Fibroblast of lung (primary cell): ENCODE data around the gene MYO18A. TPM values are rescaled to one million over a fixed set of nuclear protein-coding genes. Genes with fewer than 3 reads are reported as not detected.

Source experiments
- DNase-seq, 2 donors: peaks; one replicate each; pipeline versions ENCODE4 v3.0.0 to v3.0.0-alpha.2; 2010; ENCODE audit warnings: low read depth in 2 of 2
- H2AFZ ChIP-seq: 2 replicates; pipeline ENCODE4 v1.5.1; 2012; ENCODE audit warnings: low read length, control low read depth, inconsistent platforms
- H3K27ac ChIP-seq: 2 replicates; pipeline ENCODE4 v1.5.1; 2011; ENCODE audit warnings: low read length, control low read depth; ENCODE audit not compliant: insufficient read depth
- H3K27me3 ChIP-seq: 2 replicates; pipeline ENCODE4 v1.5.1; 2011; ENCODE audit warnings: mild to moderate bottlenecking, low read length; ENCODE audit not compliant: control insufficient read depth, insufficient read depth
- H3K36me3 ChIP-seq: 2 replicates; pipeline ENCODE4 v1.5.1; 2011; ENCODE audit warnings: low read length; ENCODE audit not compliant: control insufficient read depth, insufficient read depth
- H3K4me1 ChIP-seq: 2 replicates; pipeline ENCODE4 v1.5.1; 2011; ENCODE audit warnings: low read length; ENCODE audit not compliant: control insufficient read depth, insufficient read depth; ENCODE audit errors: extremely low read depth
- H3K4me2 ChIP-seq: 2 replicates; pipeline ENCODE4 v1.5.1; 2011; ENCODE audit warnings: low read length, control low read depth; ENCODE audit not compliant: insufficient read depth; ENCODE audit errors: extremely low read depth
- H3K4me3 ChIP-seq, 4 experiments: fragments of 200-600 bp in 1 of 4; sonication (generic) in 1 of 4; replicated peaks in 1 of 4; 2 replicates each; pipeline ENCODE4 v1.5.1; 2011 to 2016; ENCODE audit warnings: low read length in 4 of 4, low read depth in 3 of 4, mild to moderate bottlenecking in 3 of 4, control low read depth in 2 of 4, inconsistent platforms in 1 of 4, mixed read lengths in 1 of 4; ENCODE audit not compliant: insufficient read depth in 1 of 4; ENCODE audit errors: control extremely low read depth in 1 of 4
- H3K79me2 ChIP-seq: 2 replicates; pipeline ENCODE4 v1.5.1; 2012; ENCODE audit warnings: mild to moderate bottlenecking, low read length, inconsistent platforms; ENCODE audit not compliant: control insufficient read depth, insufficient read depth
- H3K9ac ChIP-seq: 2 replicates; pipeline ENCODE4 v1.5.1; 2011; ENCODE audit warnings: mild to moderate bottlenecking, low read length, control low read depth; ENCODE audit not compliant: insufficient read depth
- H3K9me3 ChIP-seq: 2 replicates; pipeline ENCODE4 v1.5.1; 2012; ENCODE audit warnings: low read depth, low read length; ENCODE audit not compliant: control insufficient read depth, insufficient read depth
- H4K20me1 ChIP-seq: 2 replicates; pipeline ENCODE4 v1.5.1; 2011; ENCODE audit warnings: low read length; ENCODE audit not compliant: control insufficient read depth, insufficient read depth; ENCODE audit errors: extremely low read depth
- CTCF ChIP-seq, 2 donors: IDR thresholded peaks in 1 of 2; conservative IDR thresholded peaks in 1 of 2; 1 replicate in 1 of 2; 2 replicates in 1 of 2; pipeline ENCODE4 v1.5.1; 2011 to 2012; ENCODE audit warnings: low read length in 2 of 2, control low read depth in 1 of 2, inconsistent platforms in 1 of 2, low read depth in 1 of 2, mild to moderate bottlenecking in 1 of 2
- EZH2 ChIP-seq: IDR thresholded peaks from 2 replicates; pipeline ENCODE4 v1.5.1; 2012; ENCODE audit warnings: low read length, control low read depth, mild to moderate bottlenecking; ENCODE audit errors: missing control alignments
- polyA plus RNA-seq, 2 donors: library from polyadenylated mRNA; depleted of rRNA in 1 of 2; stranded (reverse) in 1 of 2; unstranded in 1 of 2; fragments of >200 nt; gene quantifications; 2 replicates each; pipeline ENCODE4 v1.2.1, GENCODE V29; 2011 to 2012; ENCODE audit warnings: missing spikeins in 1 of 2
- total RNA-seq: library from RNA; depleted of rRNA; stranded (reverse); fragments of >200 nt; gene quantifications from 2 replicates; pipeline ENCODE4 v1.2.1, GENCODE V29; 2014

Gene MYO18A
- total and polyA plus RNA-seq, 2 donors (not counting 1 experiment from before 2014, with no cell fraction given): 11.7 to 133 TPM

DNA sequence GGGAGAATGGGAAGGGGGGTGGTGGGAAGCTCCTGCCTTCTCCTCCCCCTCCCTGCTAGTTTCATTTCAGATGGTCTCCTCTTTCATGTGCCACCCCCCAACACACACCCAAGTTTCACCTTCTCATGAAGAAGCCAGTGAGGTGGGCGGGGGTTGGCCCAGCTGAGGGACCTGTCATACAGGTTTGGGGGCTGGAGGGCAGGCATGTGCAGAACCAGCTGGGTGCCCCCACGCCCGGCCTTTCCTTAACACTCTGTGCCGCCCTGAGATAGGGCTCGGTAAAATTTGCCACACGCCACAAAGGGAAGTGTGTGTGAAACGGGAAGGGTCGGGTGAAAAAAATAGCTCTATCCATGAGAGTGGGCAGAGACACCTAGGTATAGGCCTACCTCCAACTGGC is 79.9 kb downstream of the MYO18A start:
- DNase-seq: no peak
- TF ChIP-seq EZH2: no peak
- no peak for TF ChIP-seq CTCF (conservative IDR thresholded peaks at IDR 0.05 in 1 of 2, IDR thresholded peaks at IDR 0.05 in 1 of 2; ENCODE audit: low read depth in 1 of 2, low read length in 2 of 2)
- Histone ChIP-seq H3K9me3 (no peaks in the 10 kb centered on the region), H4K20me1 (no peaks in the 10 kb centered on the region), H3K4me3 (no peak overlapping the region), H3K36me3 (peaks cover 10% of the 10 kb centered on the region), H3K79me2 (no peaks in the 10 kb centered on the region), H3K4me2 (no peak overlapping the region), H2AFZ (no peak overlapping the region), H3K4me1 (no peaks in the 10 kb centered on the region), H3K9ac (no peak overlapping the region), H3K27me3 (no peaks in the 10 kb centered on the region), H3K27ac (no peak overlapping the region)

GRCh38 chr17:29099527-29099926 is 80.7 kb downstream of the MYO18A start:
- Histone ChIP-seq H3K79me2 (no peaks in the 10 kb centered on the region), H3K4me3 (no peak overlapping the region), H4K20me1 (no peaks in the 10 kb centered on the region), H3K4me2 (no peak overlapping the region), H3K9me3 (no peaks in the 10 kb centered on the region), H3K27ac (no peak overlapping the region), H2AFZ (no peak overlapping the region), H3K36me3 (peaks cover 13% of the 10 kb centered on the region), H3K9ac (no peak overlapping the region), H3K4me1 (no peaks in the 10 kb centered on the region), H3K27me3 (no peaks in the 10 kb centered on the region)
- TF ChIP-seq EZH2 (no peak), CTCF (conservative IDR thresholded peaks at IDR 0.05 in 1 of 2, IDR thresholded peaks at IDR 0.05 in 1 of 2; ENCODE audit: low read depth in 1 of 2, low read length in 2 of 2) (no peak)
- DNase-seq: no peak

- Histone ChIP-seq H3K79me2 (no peaks in the 10 kb centered on the region), H4K20me1 (no peaks in the 10 kb centered on the region), H3K9ac (no peak overlapping the region), H3K36me3 (peaks cover 29% of the 10 kb centered on the region), H3K4me2 (no peak overlapping the region), H3K27ac (no peak overlapping the region), H3K27me3 (no peaks in the 10 kb centered on the region), H3K4me3 (no peak overlapping the region), H2AFZ (no peak overlapping the region), H3K9me3 (no peaks in the 10 kb centered on the region), H3K4me1 (no peaks in the 10 kb centered on the region)
- no peak for TF ChIP-seq EZH2
- no peak for TF ChIP-seq CTCF (conservative IDR thresholded peaks at IDR 0.05 in 1 of 2, IDR thresholded peaks at IDR 0.05 in 1 of 2; ENCODE audit: low read depth in 1 of 2, low read length in 2 of 2)
- DNase-seq: no peak
Observed at GRCh38 chr17:29096094-29096493, 84.1 kb downstream of the MYO18A start.
